ENCODE data around the gene DCBLD2. TPM values are rescaled to one million over a fixed set of nuclear protein-coding genes. Genes with fewer than 3 reads are reported as not detected.

Gene DCBLD2
- total RNA-seq, 1 donor, result 300 TPM

GRCh38 chr3:98807561-98807960 lies 93.9 kb downstream of the DCBLD2 start:
- H3K4me3 ChIP-seq (ENCODE audit: low read depth, low read length), result no peak overlapping the region
- no peak for TF ChIP-seq CTCF (IDR thresholded peaks at IDR 0.05; ENCODE audit: insufficient read depth, low read depth, low read length)
- DNase-seq (ENCODE audit: low read depth), result no peak

GRCh38 chr3:98807011-98807410 lies 94.5 kb downstream of the DCBLD2 start:
- no peak for TF ChIP-seq CTCF (IDR thresholded peaks at IDR 0.05; ENCODE audit: insufficient read depth, low read depth, low read length)
- DNase-seq (ENCODE audit: low read depth), result no peak
- no peak overlapping the region for H3K4me3 ChIP-seq (ENCODE audit: low read depth, low read length)

- DNase-seq (ENCODE audit: low read depth), result no peak
- H3K4me3 ChIP-seq (ENCODE audit: low read depth, low read length), result no peak overlapping the region
- no peak for TF ChIP-seq CTCF (IDR thresholded peaks at IDR 0.05; ENCODE audit: insufficient read depth, low read depth, low read length)
Measured at GRCh38 chr3:98806521-98806920, 95.0 kb downstream of the DCBLD2 start.

- TF ChIP-seq CTCF (IDR thresholded peaks at IDR 0.05; ENCODE audit: insufficient read depth, low read depth, low read length), result no peak
- DNase-seq (ENCODE audit: low read depth), result no peak
- no peak overlapping the region for H3K4me3 ChIP-seq (ENCODE audit: low read depth, low read length)
Measured at GRCh38 chr3:98805571-98805970, 95.9 kb downstream of the DCBLD2 start.

- H3K4me3 ChIP-seq (ENCODE audit: low read depth, low read length), result no peak overlapping the region
- peak; percentile 10 for TF ChIP-seq CTCF (IDR thresholded peaks at IDR 0.05; ENCODE audit: insufficient read depth, low read depth, low read length)
- no peak for DNase-seq (ENCODE audit: low read depth)
Measured at GRCh38 chr3:98801043-98801747, 100.3 kb downstream of the DCBLD2 start.

- H3K4me3 ChIP-seq (ENCODE audit: low read depth, low read length), result no peak overlapping the region
Measured at GRCh38 chr3:98800401-98800800, 101.1 kb downstream of the DCBLD2 start.

More at GRCh38 chr3:98800401-98800800, 101.1 kb downstream of the DCBLD2 start:
- TF ChIP-seq CTCF (IDR thresholded peaks at IDR 0.05; ENCODE audit: insufficient read depth, low read depth, low read length), result no peak
- DNase-seq (ENCODE audit: low read depth), result no peak
